Muscle layer of duodenum (tissue), 2 donors: ENCODE data around the gene UNC13A.

Experiments used
- H3K27ac ChIP-seq: one replicate; pipeline ENCODE4 v1.7.0; 2013; ENCODE audit warnings: mild to moderate bottlenecking, low read length
- H3K27me3 ChIP-seq: one replicate; pipeline ENCODE4 v1.7.0; 2013; ENCODE audit warnings: low read depth, mild to moderate bottlenecking, control low read depth, low read length
- H3K36me3 ChIP-seq, 2 donors: one replicate each; pipeline ENCODE4 v1.7.0; 2013; ENCODE audit warnings: low read length in 2 of 2, control low read depth in 1 of 2, mild to moderate bottlenecking in 1 of 2; ENCODE audit not compliant: insufficient read depth in 2 of 2, control insufficient read depth in 1 of 2
- H3K4me1 ChIP-seq, 2 donors: one replicate each; pipeline ENCODE4 v1.7.0; 2013; ENCODE audit warnings: low read length in 2 of 2, mild to moderate bottlenecking in 2 of 2, control low read depth in 1 of 2, moderate library complexity in 1 of 2; ENCODE audit not compliant: insufficient read depth in 2 of 2, control insufficient read depth in 1 of 2
- H3K4me3 ChIP-seq, 2 donors: one replicate each; pipeline ENCODE4 v1.7.0; 2013; ENCODE audit warnings: low read length in 2 of 2, low read depth in 1 of 2, mild to moderate bottlenecking in 1 of 2
- H3K9me3 ChIP-seq, 2 donors: one replicate each; pipeline ENCODE4 v1.7.0; 2013; ENCODE audit warnings: low read length in 2 of 2, control low read depth in 1 of 2, mild to moderate bottlenecking in 1 of 2; ENCODE audit not compliant: control insufficient read depth in 1 of 2
- donor health status: healthy.

Gene UNC13A

DNA sequence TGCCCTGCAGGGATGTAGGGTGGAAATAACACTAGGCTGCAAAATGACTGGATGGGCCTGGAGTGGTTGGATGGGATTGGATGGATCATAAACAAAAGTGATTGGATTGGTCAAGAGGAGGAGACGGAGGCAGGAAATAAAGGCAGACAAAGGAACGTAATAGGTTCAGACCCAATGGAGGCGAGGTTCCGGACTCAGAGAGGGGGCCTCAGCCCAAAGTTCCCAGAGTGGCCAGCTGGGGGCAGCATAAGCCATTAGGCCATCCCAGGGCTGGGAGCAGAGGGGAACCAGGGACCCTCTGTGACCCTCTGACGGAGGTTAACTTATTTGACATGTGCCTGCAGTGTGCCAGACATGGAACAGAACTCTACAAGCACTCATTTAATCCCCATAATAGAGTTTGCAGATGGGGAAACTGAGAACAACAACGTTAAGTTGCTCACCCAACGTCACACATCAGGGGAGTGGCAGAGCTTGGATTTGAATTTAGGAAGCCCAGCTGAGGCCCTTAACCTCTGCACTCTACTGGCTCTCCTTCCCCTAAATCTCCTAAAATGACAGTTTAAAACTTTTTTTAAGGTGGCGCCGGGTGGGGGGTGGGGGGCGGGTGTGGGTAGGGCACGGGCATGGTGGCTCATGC, 15.8 kb upstream of the UNC13A start:
- Histone ChIP-seq H3K4me3 (no peak overlapping the region), H3K9me3 (no peaks in the 10 kb centered on the region), H3K36me3 (no peaks in the 10 kb centered on the region), H3K4me1 (no peaks in the 10 kb centered on the region), H3K27me3 (no peaks in the 10 kb centered on the region), H3K27ac (no peak overlapping the region)

DNA sequence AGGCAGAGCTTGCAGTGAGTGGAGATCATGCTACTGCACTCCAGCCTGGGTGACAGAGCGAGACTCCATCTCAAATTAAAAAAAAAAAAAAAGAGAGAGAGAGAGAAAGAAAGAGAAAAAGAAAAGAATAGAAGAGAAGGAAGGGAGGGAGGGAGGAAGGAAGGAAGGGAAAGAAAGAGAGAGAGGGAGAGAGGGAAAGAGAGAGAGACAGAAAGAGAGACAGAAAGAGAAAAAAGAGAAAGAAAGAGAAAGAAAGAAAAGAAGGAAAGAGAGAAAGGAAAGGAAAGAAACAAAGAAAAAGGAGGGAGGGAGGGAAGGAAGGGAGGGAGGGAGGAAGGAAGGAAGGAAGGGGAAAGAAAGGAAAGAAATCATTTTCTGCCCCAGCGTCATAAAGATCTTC, 7.0 kb upstream of the UNC13A start:
- no peaks in the 10 kb centered on the region for H3K9me3 ChIP-seq
- H3K4me1 ChIP-seq: no peaks in the 10 kb centered on the region
- H3K27ac ChIP-seq: no peak overlapping the region
- H3K36me3 ChIP-seq: no peaks in the 10 kb centered on the region
- no peak overlapping the region for H3K4me3 ChIP-seq
- H3K27me3 ChIP-seq: no peaks in the 10 kb centered on the region

DNA sequence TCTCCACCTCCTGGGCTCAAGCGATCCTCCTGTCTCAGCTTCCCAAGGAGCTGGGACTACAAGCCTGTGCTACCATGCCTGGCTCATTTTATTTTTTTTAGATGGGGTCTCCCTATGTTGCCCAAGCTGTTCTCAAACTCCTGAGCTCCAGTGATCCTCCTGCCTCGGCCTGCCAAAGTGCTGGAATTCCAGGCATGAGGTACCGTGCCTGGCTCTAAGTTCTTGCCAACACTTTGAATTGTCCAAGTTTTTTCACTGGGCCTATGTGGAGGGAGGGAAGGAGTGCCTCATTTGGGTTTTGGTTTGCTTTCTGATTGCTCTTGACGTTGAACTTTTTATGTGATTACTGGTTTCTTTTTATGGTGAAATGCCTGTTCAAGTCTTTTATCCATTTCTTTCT, 4.4 kb upstream of the UNC13A start:
- H3K9me3 ChIP-seq: no peaks in the 10 kb centered on the region
- no peaks in the 10 kb centered on the region for H3K36me3 ChIP-seq
- peaks cover 4% of the 10 kb centered on the region for H3K27me3 ChIP-seq
- H3K4me1 ChIP-seq: peaks cover 0 to 10% of the 10 kb centered on the region in 2 donors
- H3K4me3 ChIP-seq: no peak overlapping the region
- H3K27ac ChIP-seq: no peak overlapping the region

DNA sequence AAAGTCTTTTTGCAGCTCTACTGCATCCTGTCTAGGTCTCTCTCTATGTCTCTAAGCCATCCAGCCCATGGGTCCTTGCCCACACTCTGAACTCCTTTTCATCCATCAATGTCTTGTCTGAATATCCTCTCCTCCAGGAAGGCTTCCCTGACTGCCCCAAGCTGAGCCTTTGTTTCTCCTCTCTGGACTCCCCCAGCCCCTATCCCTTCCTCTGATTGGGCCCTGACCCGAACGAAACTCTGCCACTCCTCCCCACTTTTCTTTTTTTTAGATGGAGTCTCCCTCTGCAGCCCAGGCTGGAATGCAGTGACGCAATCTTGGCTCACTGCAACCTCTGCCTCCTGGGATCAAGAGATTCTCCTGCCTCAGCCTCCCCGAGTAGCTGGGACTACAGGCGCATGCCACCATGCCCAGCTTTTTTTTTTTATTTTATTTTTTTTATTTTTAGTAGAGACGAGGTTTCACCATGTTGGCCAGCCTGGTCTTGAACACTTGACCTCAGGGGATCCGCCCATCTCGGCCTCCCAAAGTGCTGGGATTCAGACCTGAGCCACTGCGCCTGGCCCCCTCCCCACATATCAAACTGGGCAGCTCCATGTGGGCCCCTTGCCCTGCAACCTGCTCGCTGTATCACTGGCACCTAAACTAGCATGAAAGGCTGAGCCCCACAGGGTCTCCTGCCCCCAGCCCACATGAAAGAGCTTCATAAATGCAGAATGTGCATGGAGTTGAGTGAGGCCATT, 870 bp upstream of the UNC13A start:
- Histone ChIP-seq H3K27ac (no peak overlapping the region), H3K27me3 (peaks cover 18% of the 10 kb centered on the region), H3K36me3 (no peaks in the 10 kb centered on the region), H3K4me1 (peaks cover 0 to 26% of the 10 kb centered on the region in 2 donors), H3K9me3 (no peaks in the 10 kb centered on the region), H3K4me3 (no peak overlapping the region)

DNA sequence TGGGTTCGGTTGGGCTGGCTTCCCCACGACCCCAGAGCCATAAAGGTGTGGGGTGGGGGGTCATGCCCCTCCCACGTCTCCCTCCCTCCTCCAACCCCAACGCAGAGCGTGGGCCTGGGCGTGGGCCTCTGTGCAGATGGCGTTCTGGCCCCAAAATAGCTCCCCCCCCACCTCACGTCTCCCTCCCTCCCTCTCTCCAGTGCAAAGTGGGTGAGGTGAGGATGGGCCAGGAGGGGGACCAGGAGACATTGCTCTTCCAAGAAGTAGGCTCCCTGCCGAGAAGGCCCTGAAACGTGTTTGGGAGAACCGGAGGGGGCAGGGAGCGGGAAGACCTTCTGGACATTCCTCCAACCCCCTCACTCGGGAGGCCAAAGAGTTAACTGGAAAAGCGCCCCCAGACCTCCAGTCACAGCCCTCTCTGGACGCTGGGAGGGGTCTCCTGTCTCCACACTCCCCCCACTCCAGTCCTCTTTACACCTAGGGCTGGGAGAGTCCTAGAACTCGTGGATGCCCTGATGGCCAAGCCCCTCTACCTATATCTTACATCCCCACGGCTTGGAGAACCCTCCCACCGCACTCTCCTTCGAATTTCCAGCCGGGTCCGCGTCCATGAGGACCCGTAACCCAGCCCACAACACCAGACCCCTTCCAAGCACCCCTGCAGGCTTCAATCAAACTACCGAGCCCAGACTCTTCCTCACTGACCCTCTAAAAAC, 855 bp downstream of the UNC13A start:
- Histone ChIP-seq H3K27ac (no peak overlapping the region), H3K4me1 (peaks cover 0 to 26% of the 10 kb centered on the region in 2 donors), H3K36me3 (no peaks in the 10 kb centered on the region), H3K9me3 (no peaks in the 10 kb centered on the region), H3K27me3 (peaks cover 21% of the 10 kb centered on the region), H3K4me3 (peak overlapping the region in 1 of 2 donors; percentile 17)

DNA sequence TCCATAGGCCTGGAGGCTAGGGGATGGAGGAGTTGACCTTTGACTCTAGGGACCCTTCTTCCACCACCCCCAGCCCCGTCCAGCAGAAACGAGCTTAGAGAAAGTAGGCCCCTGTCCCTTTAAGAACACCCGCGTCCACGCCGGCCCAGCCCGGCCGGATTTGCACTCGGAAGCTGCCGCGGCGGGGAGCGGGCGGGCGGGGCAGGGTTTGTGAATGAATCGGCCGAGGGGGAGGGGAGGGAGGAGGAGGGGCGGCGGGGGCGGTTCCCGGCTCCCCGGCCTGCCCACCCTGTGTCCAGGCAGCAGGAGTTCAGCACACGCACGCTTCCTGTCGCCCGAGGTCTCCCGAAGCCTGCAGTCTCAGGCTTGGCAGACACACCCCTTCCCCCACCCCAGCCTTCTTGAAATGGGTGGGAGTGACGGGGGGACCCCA, 1.5 kb downstream of the UNC13A start:
- Histone ChIP-seq H3K9me3 (no peaks in the 10 kb centered on the region), H3K27ac (no peak overlapping the region), H3K36me3 (no peaks in the 10 kb centered on the region), H3K4me1 (peaks cover 0 to 26% of the 10 kb centered on the region in 2 donors), H3K4me3 (no peak overlapping the region), H3K27me3 (peaks cover 21% of the 10 kb centered on the region)

- H3K27ac ChIP-seq: no peak overlapping the region
- H3K4me1 ChIP-seq: peaks cover 0 to 26% of the 10 kb centered on the region in 2 donors
- H3K27me3 ChIP-seq: peaks cover 21% of the 10 kb centered on the region
- H3K36me3 ChIP-seq: no peaks in the 10 kb centered on the region
- no peaks in the 10 kb centered on the region for H3K9me3 ChIP-seq
- H3K4me3 ChIP-seq: no peak overlapping the region
Observed at GRCh38 chr19:17686023-17686521, 2.1 kb downstream of the UNC13A start.

GRCh38 chr19:17685451-17686022, 2.6 kb downstream of the UNC13A start:
- Histone ChIP-seq H3K27me3 (peaks cover 21% of the 10 kb centered on the region), H3K9me3 (no peaks in the 10 kb centered on the region), H3K36me3 (no peaks in the 10 kb centered on the region), H3K4me1 (peaks cover 0 to 26% of the 10 kb centered on the region in 2 donors), H3K27ac (no peak overlapping the region), H3K4me3 (no peak overlapping the region)

DNA sequence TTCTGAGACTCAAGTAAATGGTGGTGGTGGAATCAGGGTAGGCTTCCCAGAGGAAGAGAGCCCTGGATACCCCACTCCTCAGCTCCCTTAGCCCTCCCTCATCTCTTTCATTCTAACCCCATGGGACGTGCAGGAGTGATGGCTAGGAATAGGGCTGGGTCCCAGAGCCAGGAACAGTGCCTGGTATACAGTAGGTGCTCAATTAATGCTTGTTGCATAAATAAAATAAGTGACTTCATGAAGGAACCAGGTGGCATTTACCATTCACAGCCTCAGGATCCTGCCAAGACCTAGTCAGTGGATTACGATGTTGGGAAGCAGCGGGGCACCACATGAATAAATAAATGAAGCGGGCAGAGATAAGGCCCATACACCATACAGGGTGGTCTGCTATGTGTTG, 3.9 kb downstream of the UNC13A start:
- Histone ChIP-seq H3K9me3 (no peaks in the 10 kb centered on the region), H3K36me3 (no peaks in the 10 kb centered on the region), H3K27me3 (peaks cover 21% of the 10 kb centered on the region), H3K27ac (no peak overlapping the region), H3K4me1 (peaks cover 0 to 35% of the 10 kb centered on the region in 2 donors), H3K4me3 (no peak overlapping the region)

DNA sequence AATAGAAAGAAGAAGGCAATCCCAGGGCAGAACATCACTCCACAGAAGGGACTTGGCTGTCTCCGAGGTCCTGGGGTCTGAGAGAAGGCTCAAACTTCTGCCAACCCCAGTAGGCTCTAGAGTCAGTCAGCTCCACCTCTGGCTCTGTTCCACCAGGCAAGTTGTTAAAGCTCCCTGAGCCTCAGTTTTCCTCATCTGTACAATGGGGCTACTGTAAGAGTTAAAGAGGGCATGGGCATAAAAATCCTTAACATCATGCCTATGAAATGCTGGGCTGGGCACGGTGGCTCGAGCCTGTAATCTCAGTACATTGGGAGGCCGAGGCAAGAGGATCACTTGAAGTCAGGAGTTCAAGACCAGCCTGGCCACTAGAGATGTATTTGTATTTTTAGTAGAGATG, 5.1 kb downstream of the UNC13A start:
- Histone ChIP-seq H3K4me3 (no peak overlapping the region), H3K36me3 (no peaks in the 10 kb centered on the region), H3K9me3 (no peaks in the 10 kb centered on the region), H3K4me1 (peaks cover 0 to 30% of the 10 kb centered on the region in 2 donors), H3K27ac (no peak overlapping the region), H3K27me3 (peaks cover 21% of the 10 kb centered on the region)

- Histone ChIP-seq H3K9me3 (no peaks in the 10 kb centered on the region), H3K4me3 (no peak overlapping the region), H3K36me3 (no peaks in the 10 kb centered on the region), H3K27me3 (peaks cover 14% of the 10 kb centered on the region), H3K27ac (no peak overlapping the region), H3K4me1 (peaks cover 0 to 24% of the 10 kb centered on the region in 2 donors)
Observed at GRCh38 chr19:17682273-17682672, 5.9 kb downstream of the UNC13A start.
